ENCODE results near the gene CAMKMT. TPM values are rescaled to one million over a fixed set of nuclear protein-coding genes. Genes with fewer than 3 reads are reported as not detected.

Gene CAMKMT
- total RNA-seq, 1 experiment from 2014 or later = 2.7 TPM

DNA sequence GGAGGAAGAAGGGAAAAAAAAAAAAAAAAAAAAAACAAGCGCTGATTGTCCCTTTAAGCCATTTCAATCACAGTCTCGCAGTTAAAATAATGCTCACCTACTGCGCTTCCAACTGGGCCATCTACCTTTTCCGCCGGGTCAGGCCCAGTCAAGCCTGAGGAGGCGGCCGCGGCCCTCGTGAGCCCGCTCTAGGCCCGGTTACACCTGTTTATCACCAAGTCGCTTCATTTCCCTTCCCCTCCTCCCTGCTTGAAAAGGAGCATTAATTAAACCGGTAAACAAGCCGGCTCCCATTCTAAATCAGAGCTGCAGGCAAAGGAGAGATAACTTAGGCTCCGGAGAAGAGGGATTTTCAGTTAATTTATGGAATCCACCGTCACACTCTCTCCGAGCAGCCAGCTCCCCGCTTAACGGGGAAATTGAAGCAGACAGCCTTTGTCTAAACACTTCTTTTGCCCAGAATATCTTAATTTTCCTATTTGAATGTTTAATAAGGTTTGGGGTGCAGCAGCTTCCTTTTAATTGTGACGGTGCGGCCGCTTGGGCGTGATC lies 439.6 kb downstream of the CAMKMT start:
- H3K27ac ChIP-seq (ENCODE audit: low read length) = no peak overlapping the region
- H4K20me1 ChIP-seq (ENCODE audit: low read length) = no peaks in the 10 kb centered on the region
- H3K27me3 ChIP-seq (ENCODE audit: low read length) = peaks cover 70% of the 10 kb centered on the region
- H3K4me3 ChIP-seq (ENCODE audit: low read length) = no peak overlapping the region
- no peaks in the 10 kb centered on the region for H3K79me2 ChIP-seq (ENCODE audit: low read length)
- ChIA-PET CTCF (no interaction called here), POLR2A (ENCODE audit: unreplicated experiment) (no interaction called here)
- H3K9me3 ChIP-seq (ENCODE audit: low read length) = no peaks in the 10 kb centered on the region
- no peaks in the 10 kb centered on the region for H3K9me2 ChIP-seq (replicated peaks; ENCODE audit: low read length)
- TF ChIP-seq EZH2 (IDR thresholded peaks at IDR 0.05; ENCODE audit: low read length, unreplicated experiment) (no peak), CTCF (conservative IDR thresholded peaks at IDR 0.05; ENCODE audit: low read depth, low read length) (no peak), EZH2phosphoT487 (IDR thresholded peaks at IDR 0.05; ENCODE audit: borderline replicate concordance, low read length) (no peak)
- no peak overlapping the region for H3K9ac ChIP-seq (ENCODE audit: low read length)
- DNase-seq = no peak
- H3K4me1 ChIP-seq (ENCODE audit: insufficient read depth, low read length) = no peaks in the 10 kb centered on the region
- intact Hi-C loops (cut with micrococcal nuclease) = no loop called here
- H2AFZ ChIP-seq (ENCODE audit: low read length) = no peak overlapping the region
- no peak for ATAC-seq
- no peaks in the 10 kb centered on the region for H3F3A ChIP-seq (ENCODE audit: low read length, unreplicated experiment)
- no peaks in the 10 kb centered on the region for H3K36me3 ChIP-seq (ENCODE audit: low read depth, low read length)
- BruUV-seq (replicated peaks) = no TSS peak
- H3K4me2 ChIP-seq (ENCODE audit: low read length) = no peak overlapping the region

GRCh38 chr2:44801841-44802776 lies 440.4 kb downstream of the CAMKMT start:
- Histone ChIP-seq H4K20me1 (ENCODE audit: low read length) (no peaks in the 10 kb centered on the region), H3K9me3 (ENCODE audit: low read length) (no peaks in the 10 kb centered on the region), H3K4me2 (ENCODE audit: low read length) (no peak overlapping the region), H3F3A (ENCODE audit: low read length, unreplicated experiment) (no peaks in the 10 kb centered on the region), H3K9me2 (replicated peaks; ENCODE audit: low read length) (no peaks in the 10 kb centered on the region), H2AFZ (ENCODE audit: low read length) (no peak overlapping the region), H3K27ac (ENCODE audit: low read length) (no peak overlapping the region), H3K4me3 (ENCODE audit: low read length) (no peak overlapping the region), H3K4me1 (ENCODE audit: insufficient read depth, low read length) (no peaks in the 10 kb centered on the region), H3K9ac (ENCODE audit: low read length) (no peak overlapping the region), H3K27me3 (ENCODE audit: low read length) (peaks cover 73% of the 10 kb centered on the region), H3K36me3 (ENCODE audit: low read depth, low read length) (no peaks in the 10 kb centered on the region), H3K79me2 (ENCODE audit: low read length) (no peaks in the 10 kb centered on the region)
- CTCF ChIA-PET = no interaction called here
- TF ChIP-seq EZH2 (IDR thresholded peaks at IDR 0.05; ENCODE audit: low read length, unreplicated experiment) = no peak
- no peak for TF ChIP-seq EZH2phosphoT487 (IDR thresholded peaks at IDR 0.05; ENCODE audit: borderline replicate concordance, low read length)
- TF ChIP-seq CTCF (conservative IDR thresholded peaks at IDR 0.05; ENCODE audit: low read depth, low read length) = no peak
- intact Hi-C loops (cut with micrococcal nuclease) = no loop called here
- POLR2A ChIA-PET (ENCODE audit: unreplicated experiment) = no interaction called here
- no peak for ATAC-seq
- no peak for DNase-seq
- BruUV-seq (replicated peaks) = no TSS peak

Data from PC-3 (cell line).